ENCODE measurements around the gene ATP6V0A1.
"Not testable (repeated sequence)": the region's sequence is repeated elsewhere in the genome, so short reads cannot be mapped to it uniquely, and the experiment has no call there.

Gene ATP6V0A1

GRCh38 chr17:42477173-42477572 lies 18.5 kb downstream of the ATP6V0A1 start:
- no peak for DNase-seq (ENCODE audit: low read depth)

- DNase-seq (ENCODE audit: low read depth), result not testable (repeated sequence)
These were observed 19.1 kb downstream of the ATP6V0A1 start for GRCh38 chr17:42477824-42478223.

GRCh38 chr17:42484304-42484703 lies 25.6 kb downstream of the ATP6V0A1 start:
- DNase-seq (ENCODE audit: low read depth), result no peak

- no peak for DNase-seq (ENCODE audit: low read depth)
These were observed 27.0 kb downstream of the ATP6V0A1 start for GRCh38 chr17:42485680-42486079.

- DNase-seq (ENCODE audit: low read depth), result no peak
These were observed 29.4 kb downstream of the ATP6V0A1 start for GRCh38 chr17:42488032-42488431.

GRCh38 chr17:42493319-42493718 lies 34.6 kb downstream of the ATP6V0A1 start:
- peak; percentile 22 for DNase-seq (ENCODE audit: low read depth)

- DNase-seq (ENCODE audit: low read depth), result no peak
These were observed 36.0 kb downstream of the ATP6V0A1 start for GRCh38 chr17:42494673-42495072.

- DNase-seq (ENCODE audit: low read depth), result no peak
These were observed 40.1 kb downstream of the ATP6V0A1 start for GRCh38 chr17:42498828-42499227.

GRCh38 chr17:42502091-42502490 lies 43.4 kb downstream of the ATP6V0A1 start:
- DNase-seq (ENCODE audit: low read depth), result no peak

- no peak for DNase-seq (ENCODE audit: low read depth)
These were observed 44.2 kb downstream of the ATP6V0A1 start for GRCh38 chr17:42502926-42503325.

- DNase-seq (ENCODE audit: low read depth), result no peak
These were observed 49.0 kb downstream of the ATP6V0A1 start for GRCh38 chr17:42507671-42508070.

- no peak for DNase-seq (ENCODE audit: low read depth)
These were observed 49.9 kb downstream of the ATP6V0A1 start for GRCh38 chr17:42508426-42509165.

GRCh38 chr17:42509409-42509808 lies 50.7 kb downstream of the ATP6V0A1 start:
- DNase-seq (ENCODE audit: low read depth), result no peak

- DNase-seq (ENCODE audit: low read depth), result no peak
These were observed 51.2 kb downstream of the ATP6V0A1 start for GRCh38 chr17:42509841-42510240.

GRCh38 chr17:42512246-42512645 lies 53.6 kb downstream of the ATP6V0A1 start:
- no peak for DNase-seq (ENCODE audit: low read depth)

- DNase-seq (ENCODE audit: low read depth), result no peak
These were observed 54.1 kb downstream of the ATP6V0A1 start for GRCh38 chr17:42512733-42513251.

- no peak for DNase-seq (ENCODE audit: low read depth)
These were observed 55.0 kb downstream of the ATP6V0A1 start for GRCh38 chr17:42513686-42514085.

- DNase-seq (ENCODE audit: low read depth), result no peak
These were observed 55.6 kb downstream of the ATP6V0A1 start for GRCh38 chr17:42514279-42514678.

GRCh38 chr17:42514867-42515266 lies 56.2 kb downstream of the ATP6V0A1 start:
- DNase-seq (ENCODE audit: low read depth), result no peak

- DNase-seq (ENCODE audit: low read depth), result peak; percentile 71
These were observed 58.8 kb downstream of the ATP6V0A1 start for GRCh38 chr17:42517516-42517915.

- DNase-seq (ENCODE audit: low read depth), result no peak
These were observed 59.5 kb downstream of the ATP6V0A1 start for GRCh38 chr17:42518046-42518754.

- DNase-seq (ENCODE audit: low read depth), result peak; percentile 91
These were observed 60.3 kb downstream of the ATP6V0A1 start for GRCh38 chr17:42518755-42519545.
